C4-2B (cell line): Measurements from ENCODE around the gene HNRNPD.

Experiments used
- ZFX ChIP-seq: fragments of 450-650 bp; IDR thresholded peaks from 2 replicates; pipeline ENCODE4 v1.6.1; 2017
- TF ChIP-seq, protein P1 (sequence below): fragments of 450-650 bp; conservative IDR thresholded peaks from 2 replicates; pipeline ENCODE4 v1.5.1; 2017; ENCODE audit warnings: mild to moderate bottlenecking

DNA sequence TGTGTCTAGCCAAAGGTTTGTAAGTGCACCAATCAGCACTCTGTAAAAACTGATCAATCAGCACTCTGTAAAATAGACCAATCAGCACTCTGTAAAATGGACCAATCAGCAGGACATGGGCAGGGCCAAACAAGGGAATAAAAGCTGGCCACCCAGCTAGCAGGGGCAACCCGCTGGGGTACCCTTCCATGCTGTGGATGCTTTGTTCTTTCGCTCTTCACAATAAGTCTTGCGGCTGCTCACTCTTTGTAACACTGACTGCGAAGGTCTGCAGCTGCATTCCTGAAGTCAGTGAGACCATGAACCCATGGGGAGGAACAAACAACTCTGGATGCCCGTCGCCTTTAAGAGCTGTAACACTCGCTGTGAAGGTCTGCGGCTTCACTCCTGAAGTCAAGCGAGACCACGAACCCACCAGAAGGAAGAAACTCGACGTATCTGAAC is 42.2 kb upstream of the HNRNPD start:
- TF ChIP-seq, protein P1, sequence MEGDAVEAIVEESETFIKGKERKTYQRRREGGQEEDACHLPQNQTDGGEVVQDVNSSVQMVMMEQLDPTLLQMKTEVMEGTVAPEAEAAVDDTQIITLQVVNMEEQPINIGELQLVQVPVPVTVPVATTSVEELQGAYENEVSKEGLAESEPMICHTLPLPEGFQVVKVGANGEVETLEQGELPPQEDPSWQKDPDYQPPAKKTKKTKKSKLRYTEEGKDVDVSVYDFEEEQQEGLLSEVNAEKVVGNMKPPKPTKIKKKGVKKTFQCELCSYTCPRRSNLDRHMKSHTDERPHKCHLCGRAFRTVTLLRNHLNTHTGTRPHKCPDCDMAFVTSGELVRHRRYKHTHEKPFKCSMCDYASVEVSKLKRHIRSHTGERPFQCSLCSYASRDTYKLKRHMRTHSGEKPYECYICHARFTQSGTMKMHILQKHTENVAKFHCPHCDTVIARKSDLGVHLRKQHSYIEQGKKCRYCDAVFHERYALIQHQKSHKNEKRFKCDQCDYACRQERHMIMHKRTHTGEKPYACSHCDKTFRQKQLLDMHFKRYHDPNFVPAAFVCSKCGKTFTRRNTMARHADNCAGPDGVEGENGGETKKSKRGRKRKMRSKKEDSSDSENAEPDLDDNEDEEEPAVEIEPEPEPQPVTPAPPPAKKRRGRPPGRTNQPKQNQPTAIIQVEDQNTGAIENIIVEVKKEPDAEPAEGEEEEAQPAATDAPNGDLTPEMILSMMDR: no peak
- TF ChIP-seq ZFX: no peak
